CD4-positive, alpha-beta T cell treated with Interleukin-15 for 4 hours (primary cell): Measurements from ENCODE around the gene ESPN.
"Not testable (repeated sequence)": the region's sequence is repeated elsewhere in the genome, so short reads cannot be mapped to it uniquely, and the experiment has no call there.

Experiments
- DNase-seq: peaks from one replicate; pipeline ENCODE4 v3.0.0-alpha.2; 2020; ENCODE audit warnings: low spot score

ESPN gene

DNA sequence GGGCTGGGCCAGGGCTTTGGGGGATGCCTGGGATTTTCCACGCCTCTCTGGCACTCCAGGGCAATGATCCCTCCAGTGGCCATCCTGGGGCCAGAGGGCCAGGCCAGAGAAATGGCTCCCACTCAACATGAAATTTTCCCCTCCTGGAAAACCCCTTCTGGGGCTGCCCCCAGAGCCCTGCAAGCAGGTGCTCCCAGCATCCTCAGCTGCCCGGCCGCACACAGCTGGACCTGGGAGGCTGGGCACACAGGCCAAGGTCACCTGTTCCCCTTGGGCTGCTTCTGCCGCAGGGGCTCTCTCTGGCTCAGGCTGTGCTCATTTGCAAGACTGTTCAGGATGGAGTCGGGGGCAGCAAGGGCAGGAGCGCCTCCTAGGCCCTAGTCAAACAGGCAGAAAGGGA, 3.9 kb downstream of the ESPN start:
- DNase-seq: not testable (repeated sequence)

DNA sequence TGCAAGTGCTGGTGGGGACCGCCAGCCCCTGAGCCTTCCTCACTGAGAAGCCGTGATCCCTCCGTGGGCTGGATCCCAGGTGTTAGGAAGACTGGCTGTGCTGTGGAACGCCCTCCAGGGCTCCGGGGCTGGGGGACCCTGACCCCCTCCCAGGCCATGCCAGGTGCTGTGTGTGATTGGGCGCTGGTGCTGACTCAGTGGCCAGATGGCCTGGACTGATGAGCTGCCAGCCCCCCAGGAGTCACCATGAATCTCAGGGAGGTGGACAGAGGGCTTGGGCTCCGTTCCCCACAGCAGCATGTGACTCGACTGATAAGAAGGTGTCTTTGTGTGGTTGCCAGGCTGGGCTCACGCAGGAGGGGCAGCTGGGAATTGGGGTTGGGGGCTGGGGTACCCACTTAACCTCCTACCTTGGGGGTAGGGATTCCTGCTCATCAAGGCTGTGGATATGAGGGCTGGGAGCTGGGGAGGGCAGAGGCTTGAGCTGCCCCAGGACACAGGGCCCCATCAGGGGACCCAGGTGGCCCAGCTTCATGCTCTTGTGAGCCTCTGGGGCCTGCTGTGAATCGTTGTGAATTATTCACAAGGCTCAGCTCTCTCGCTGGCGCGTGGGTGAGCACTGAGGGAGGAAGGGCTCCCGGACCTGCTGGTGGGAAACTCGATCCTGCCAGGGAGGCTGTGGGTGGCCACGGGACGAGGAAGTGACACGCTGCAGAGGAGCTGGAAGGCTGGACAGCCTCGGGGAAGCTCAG, 5.3 kb downstream of the ESPN start:
- DNase-seq: not testable (repeated sequence)

DNA sequence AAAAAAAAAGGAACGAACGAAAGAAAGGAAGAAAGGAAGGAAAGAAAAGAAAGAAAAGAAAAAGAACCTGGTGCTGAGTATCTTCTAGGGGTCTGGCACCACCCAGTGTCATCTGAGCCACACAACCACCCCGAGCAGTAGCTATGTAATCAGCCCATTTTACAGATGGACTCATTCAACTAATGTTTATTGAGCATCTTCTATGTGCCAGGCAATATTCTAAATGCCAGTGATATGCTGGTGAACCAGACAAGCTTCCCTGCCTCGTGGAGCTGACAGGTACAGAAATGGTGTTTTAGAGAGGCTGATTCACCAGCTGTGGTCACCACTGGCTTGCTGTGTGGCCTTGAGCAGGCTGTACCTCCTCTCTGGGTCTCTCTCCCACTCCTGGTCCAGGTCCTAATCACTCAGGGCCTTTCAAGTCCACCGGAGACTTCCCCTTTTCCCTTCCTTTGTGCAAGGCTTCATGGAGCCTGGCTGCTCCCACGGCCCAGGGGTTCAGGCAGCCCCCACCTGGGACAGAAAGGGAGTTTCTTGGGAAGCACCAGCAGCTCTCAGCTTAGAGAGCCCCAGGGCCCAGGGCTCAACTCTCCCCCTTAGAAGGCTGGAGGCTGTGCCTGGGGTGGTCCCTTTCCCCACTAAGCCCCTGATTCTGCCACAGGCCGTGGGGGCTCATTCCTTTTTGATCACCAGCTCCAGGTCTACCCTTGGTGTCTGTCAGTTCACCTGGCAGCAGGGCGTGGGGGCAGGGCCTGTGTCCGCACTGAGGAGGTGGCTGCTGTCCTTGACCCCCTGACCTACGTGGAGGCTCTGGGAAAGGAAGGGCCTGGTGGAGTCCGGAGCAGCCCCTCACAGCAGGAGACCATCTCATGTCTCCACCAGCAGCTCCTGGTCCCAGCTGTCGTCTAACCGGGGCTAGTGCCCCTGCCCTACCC, 7.3 kb downstream of the ESPN start:
- DNase-seq: not testable (repeated sequence)

GRCh38 chr1:6434186-6434585, 9.6 kb downstream of the ESPN start:
- DNase-seq: no peak

- DNase-seq: no peak
Observed at GRCh38 chr1:6435129-6435528, 10.6 kb downstream of the ESPN start.

GRCh38 chr1:6435547-6435946, 11.0 kb downstream of the ESPN start:
- DNase-seq: no peak

DNA sequence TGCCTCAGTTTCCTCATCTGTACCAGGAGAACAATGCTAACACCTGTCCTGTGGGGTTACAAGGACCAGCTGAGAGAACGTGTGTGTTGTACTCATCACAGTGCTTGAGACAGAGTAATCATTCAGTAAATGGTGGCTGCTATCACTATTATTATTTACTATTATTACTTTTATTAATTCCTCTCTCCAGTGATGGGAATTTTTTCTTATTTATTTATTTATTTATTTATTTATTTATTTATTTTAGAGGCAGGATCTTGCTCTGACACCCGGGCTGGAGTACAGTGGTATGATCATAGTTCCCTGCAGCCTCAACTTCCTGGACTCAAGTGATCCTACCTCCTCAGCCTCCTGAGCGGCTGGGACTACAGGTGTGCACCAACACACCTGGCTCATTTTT, 11.7 kb downstream of the ESPN start:
- DNase-seq: not testable (repeated sequence)

- not testable (repeated sequence) for DNase-seq
Observed at GRCh38 chr1:6437012-6437700, 12.6 kb downstream of the ESPN start.

DNA sequence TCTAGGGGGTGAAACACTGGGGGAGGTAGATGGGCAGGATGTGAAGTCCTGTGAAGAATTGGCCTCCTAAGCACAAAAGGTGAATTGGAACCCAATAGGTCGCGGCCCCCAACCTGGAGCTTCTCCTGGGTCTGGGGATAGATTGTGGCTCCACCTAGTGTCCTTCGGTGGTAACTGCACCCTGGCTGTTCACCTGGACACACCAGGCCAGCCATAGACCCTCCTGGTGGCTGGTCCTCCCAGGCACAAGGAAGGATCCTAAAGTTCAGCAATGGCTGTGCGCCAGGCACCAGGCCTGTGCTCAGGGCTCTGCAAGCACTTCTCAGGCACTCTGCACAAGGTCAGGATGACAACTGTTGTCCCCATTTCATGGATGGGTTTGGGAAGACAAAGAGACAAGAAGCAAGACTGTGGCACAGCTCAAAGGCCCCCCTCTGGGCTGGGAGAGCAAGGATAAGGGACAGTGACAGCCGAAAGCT, 13.5 kb downstream of the ESPN start:
- DNase-seq: peak; percentile 73

GRCh38 chr1:6440198-6441126, 15.9 kb downstream of the ESPN start:
- peak; percentile 81 for DNase-seq

DNA sequence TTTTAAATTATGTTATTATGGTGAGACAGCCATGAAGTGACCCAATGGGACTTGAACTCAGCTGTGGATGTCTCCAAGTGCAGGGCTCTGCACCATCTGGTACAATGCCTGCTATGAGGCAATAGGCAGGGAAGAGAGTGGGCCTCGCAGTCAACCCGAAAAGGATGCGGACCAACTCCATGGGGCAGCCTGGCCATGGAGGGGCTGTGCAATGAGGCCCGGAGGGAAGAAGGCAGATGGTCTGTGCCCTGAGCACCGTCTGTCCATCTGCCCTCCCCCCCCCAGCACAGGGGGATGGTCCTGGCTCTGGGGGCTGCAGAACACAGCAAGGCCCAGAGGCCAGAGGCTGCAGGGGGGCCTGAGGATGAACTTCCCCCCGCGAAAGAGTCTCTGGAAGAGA, 17.0 kb downstream of the ESPN start:
- no peak for DNase-seq

GRCh38 chr1:6443339-6444115, 19.0 kb downstream of the ESPN start:
- no peak for DNase-seq

DNA sequence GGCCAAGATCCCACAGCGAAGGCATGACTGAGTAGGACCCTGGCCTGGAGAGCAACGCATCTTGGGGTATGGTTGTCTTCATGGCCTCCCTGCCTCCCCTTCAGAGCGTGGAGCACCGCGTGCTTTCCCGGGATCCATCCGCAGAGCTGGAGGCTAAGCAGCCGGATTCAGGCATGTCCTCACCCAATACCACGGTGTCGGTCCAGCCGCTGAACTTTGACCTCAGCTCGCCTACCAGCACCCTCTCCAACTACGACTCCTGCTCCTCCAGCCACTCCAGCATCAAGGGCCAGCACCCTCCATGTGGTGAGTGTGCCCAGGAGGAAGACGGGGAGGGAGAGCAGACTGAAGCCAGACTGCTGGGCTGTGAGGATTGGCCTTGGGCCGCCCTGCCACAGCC, 19.8 kb downstream of the ESPN start:
- no peak for DNase-seq

DNA sequence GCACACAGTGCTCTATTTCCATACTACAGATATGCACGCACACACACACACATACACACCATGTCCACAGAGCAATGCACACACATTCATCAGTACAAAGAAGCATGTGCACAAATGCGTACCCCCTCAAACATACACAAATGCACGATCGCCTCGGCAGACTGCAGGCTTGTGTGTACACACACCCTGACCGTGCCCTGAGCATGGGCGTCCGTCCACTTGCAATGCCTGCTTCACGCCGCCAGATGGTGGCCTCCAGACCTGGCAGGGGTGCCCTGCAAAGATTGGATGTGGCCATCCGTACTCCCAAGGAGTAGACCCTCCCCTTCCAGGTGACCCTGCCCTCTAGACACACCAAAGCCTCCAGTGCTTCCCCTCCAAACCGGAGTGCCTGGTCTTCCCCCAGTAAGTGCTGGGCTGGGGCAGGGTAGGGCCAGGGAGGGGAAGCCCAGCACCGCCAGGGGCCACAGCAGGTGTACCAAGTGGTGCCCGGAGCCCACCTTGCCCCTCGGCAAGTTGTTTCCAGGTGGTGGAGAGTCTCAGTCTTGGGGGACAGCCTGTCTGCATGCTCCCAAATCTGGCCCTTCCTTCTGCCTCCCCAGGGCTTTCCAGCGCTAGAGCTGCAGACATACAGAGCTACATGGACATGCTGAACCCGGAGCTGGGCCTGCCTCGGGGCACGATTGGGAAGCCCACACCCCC, 20.6 kb downstream of the ESPN start:
- peak; percentile 55 for DNase-seq

- DNase-seq: not testable (repeated sequence)
Observed at GRCh38 chr1:6445929-6446328, 21.4 kb downstream of the ESPN start.

DNA sequence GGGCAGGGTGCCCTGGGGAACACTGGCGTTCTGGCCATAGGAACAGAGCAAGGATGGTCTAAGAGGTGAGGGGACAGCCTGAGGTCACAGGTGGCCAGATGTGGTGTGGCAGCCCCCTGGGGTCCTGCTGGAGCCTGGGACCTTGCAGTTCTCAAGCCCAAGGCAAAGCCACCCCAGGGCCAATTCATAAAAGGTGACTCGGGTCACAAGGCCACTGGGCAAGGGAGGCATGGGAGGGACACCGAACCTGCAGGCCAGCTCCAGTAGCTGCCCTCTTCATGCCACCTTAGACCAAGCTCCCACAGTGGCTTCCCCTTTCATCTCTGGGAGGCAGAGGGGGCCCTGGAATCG, 22.1 kb downstream of the ESPN start:
- no peak for DNase-seq

DNA sequence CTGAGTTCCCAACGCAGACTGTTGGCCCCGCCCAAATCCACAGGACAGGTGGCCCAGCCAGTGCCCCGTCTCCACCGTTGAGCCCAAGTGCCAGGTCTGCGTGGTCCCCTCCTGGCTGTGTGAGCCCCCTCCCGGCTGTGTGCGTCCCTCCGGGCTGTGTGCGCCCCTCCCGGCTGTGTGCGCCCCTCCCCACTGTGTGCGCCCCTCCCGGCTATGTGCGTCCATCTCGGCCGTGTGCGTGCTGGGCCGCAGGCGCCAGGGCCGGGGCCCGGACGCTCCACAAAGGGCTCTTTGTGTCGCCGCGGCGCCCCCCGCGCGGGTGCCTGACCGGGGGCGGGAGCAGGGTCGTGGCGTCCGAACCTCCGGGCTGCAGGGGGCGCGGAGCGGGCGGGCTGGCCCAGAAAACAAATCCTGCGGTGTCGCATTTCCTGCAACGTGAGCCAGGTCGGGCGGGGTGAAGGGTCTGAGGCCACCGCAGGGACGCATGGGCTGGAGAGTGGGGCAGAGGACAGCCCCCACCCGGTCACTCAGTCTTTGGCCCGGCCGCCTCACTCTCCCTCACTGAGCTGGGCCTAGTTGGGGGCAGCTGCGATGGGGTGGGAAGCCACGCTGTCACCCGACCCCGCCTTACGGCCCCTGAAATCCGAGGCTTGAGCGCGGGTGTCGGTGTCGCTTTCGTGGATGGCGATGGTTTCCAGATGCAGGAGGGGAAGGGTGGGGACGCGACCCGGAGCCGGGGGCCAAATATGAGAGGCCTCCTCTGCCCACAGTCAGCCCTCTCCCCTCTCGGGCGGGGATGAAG, 22.6 kb downstream of the ESPN start:
- no peak for DNase-seq

GRCh38 chr1:6447818-6448748, 23.5 kb downstream of the ESPN start:
- DNase-seq: peak; percentile 43
